Urinary bladder (tissue), 4 donors: ENCODE results near the gene CDK11A. TPM values are rescaled to one million over a fixed set of nuclear protein-coding genes. Genes with fewer than 3 reads are reported as not detected.
A peak's percentile ranks its signal among the peaks of the same experiment; 100 is the strongest.
"Not testable (repeated sequence)": the region's sequence is repeated elsewhere in the genome, so short reads cannot be mapped to it uniquely, and the experiment has no call there.

Source experiments
- DNase-seq: peaks from one replicate; pipeline ENCODE4 v3.0.0-alpha.2; 2015; ENCODE audit errors: extremely low spot score
- H3K27ac ChIP-seq: one replicate; pipeline ENCODE4 v1.5.1; 2013; ENCODE audit warnings: low read depth, mild to moderate bottlenecking, moderate library complexity
- H3K36me3 ChIP-seq: one replicate; pipeline ENCODE4 v1.6.1; 2013; ENCODE audit warnings: mild to moderate bottlenecking, moderate library complexity; ENCODE audit not compliant: insufficient read depth
- H3K4me1 ChIP-seq: one replicate; pipeline ENCODE4 v1.6.1; 2013; ENCODE audit warnings: mild to moderate bottlenecking, moderate library complexity; ENCODE audit not compliant: insufficient read depth
- H3K4me3 ChIP-seq: one replicate; pipeline ENCODE4 v1.5.1; 2013; ENCODE audit warnings: low read depth, low read length
- WGBS: extraction: QIAGEN DNeasy Blood & Tissue Kit; methylation state at CpG from one replicate; pipeline ENCODE4 v1.1.7; 2013; 5-methylcytosine and 5-hydroxymethylcytosine counted together
- polyA plus RNA-seq: library from polyadenylated mRNA; stranded (reverse); fragments of 200-250 nt; gene quantifications from one replicate; pipeline ENCODE4 v1.2.3, GENCODE V29; 2013
- total RNA-seq: library from RNA; depleted of rRNA; stranded (reverse); fragments of >200 nt; gene quantifications from one replicate; pipeline ENCODE4 v1.2.3, GENCODE V29; 2014
- donor health status: healthy with polysubstance abuse.
- donor health status: healthy.

Gene CDK11A
- total and polyA plus RNA-seq, 2 donors: 15.2 to 20.2 TPM

GRCh38 chr1:1662830-1663560 is 61.2 kb downstream of the CDK11A start:
- H3K36me3 ChIP-seq, H3K27ac ChIP-seq, H3K4me3 ChIP-seq, DNase-seq, H3K4me1 ChIP-seq: not testable (repeated sequence)
- 70% methylated on average over 15 of the region's 15 CpGs for WGBS

GRCh38 chr1:1662392-1662791 is 61.8 kb downstream of the CDK11A start:
- not testable (repeated sequence) for H3K27ac ChIP-seq, H3K36me3 ChIP-seq, DNase-seq, H3K4me3 ChIP-seq, H3K4me1 ChIP-seq
- WGBS: 71% methylated on average over 9 of the region's 9 CpGs

DNA sequence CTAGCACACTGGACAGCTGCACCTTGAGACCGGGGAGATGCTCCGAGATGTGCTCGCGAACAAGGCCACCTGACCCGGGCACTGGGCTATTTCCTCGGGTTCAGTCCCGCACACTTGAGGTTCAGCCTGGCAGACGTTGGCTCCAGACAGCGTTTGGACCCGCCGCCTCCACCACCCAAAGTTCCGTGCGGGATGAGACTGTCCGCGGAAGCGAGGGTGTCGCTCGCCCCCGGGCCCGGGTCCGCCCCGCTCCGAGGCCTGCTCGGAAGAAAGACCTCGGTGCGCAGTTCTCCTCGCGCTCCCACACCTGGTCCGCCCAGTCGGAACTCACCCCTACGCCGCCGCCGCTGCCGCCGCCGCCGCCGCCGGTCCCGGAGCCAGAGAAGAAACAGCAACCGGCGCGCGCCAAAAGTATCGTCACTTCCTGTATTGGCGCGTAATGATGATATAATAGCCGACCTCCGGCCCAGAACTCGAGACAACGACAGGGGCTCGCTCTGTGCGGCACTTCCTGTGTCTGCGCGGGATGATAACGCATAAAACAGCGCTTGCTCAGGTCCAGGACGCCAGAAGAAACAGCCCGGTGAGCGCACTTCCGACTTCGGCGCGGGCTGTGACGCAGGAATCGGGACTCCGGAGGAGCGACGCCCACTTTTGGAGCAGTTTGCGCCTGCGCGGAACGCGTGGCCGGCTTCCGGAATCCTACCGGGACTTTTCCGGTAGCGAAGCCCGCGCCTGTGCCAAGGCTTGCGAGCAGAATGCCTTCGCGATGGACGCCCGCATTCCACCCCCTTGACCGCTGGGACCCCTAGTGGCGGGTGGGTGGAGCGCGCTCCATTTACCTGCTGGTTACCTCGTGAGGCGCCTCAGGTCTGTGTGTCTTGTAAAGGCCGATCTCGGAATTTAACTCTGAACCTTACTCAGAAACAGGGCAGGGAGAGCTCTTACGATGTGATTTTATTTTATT is 65.3 kb downstream of the CDK11A start, which contains the start of gene CDK11B:
TSS of gene CDK11B (minus strand) at position 422 of the 967 bp plus-strand sequence. CDS start 1,519 bp downstream, outside the sequence.
- Histone ChIP-seq H3K4me3 (peak within 1 kb of the TSS; percentile 37), H3K27ac (peak within 1 kb of the TSS; percentile 92)
- under 1% methylated on average over 67 of the region's 96 CpGs for WGBS
- not testable (repeated sequence) for H3K4me1 ChIP-seq, H3K36me3 ChIP-seq
- peak; percentile 86 for DNase-seq

Other genes with a start within 250 kb of the CDK11A start
- gene ATAD3A, start 212.2 kb downstream of the CDK11A start, total RNA-seq: 7.1 TPM
- gene ATAD3A, start 212.2 kb downstream of the CDK11A start, polyA plus RNA-seq: 18.8 TPM
- gene TMEM240, start 183.7 kb downstream of the CDK11A start, total RNA-seq: 6.7 TPM
- gene TMEM240, start 183.7 kb downstream of the CDK11A start, polyA plus RNA-seq: 31.0 TPM
- 38.5 TPM for gene SSU72, start 149.5 kb downstream of the CDK11A start, total RNA-seq
- gene SSU72, start 149.5 kb downstream of the CDK11A start, polyA plus RNA-seq: 83.5 TPM
- 0.58 TPM for gene FNDC10, start 124.2 kb downstream of the CDK11A start, total RNA-seq
- gene FNDC10, start 124.2 kb downstream of the CDK11A start, polyA plus RNA-seq: 2.2 TPM
- gene MIB2, start 108.9 kb downstream of the CDK11A start, total RNA-seq: 20.9 TPM
- gene MIB2, start 108.9 kb downstream of the CDK11A start, polyA plus RNA-seq: 74.5 TPM
- gene MMP23B, start 92.2 kb downstream of the CDK11A start, total RNA-seq: 45.6 TPM
- 35.7 TPM for gene MMP23B, start 92.2 kb downstream of the CDK11A start, polyA plus RNA-seq
- gene CDK11B, start 65.4 kb downstream of the CDK11A start, total RNA-seq: 6.5 TPM
- 44.5 TPM for gene CDK11B, start 65.4 kb downstream of the CDK11A start, polyA plus RNA-seq
- gene SLC35E2B, start 31.6 kb downstream of the CDK11A start, total RNA-seq: 29.9 TPM
- 34.5 TPM for gene SLC35E2B, start 31.6 kb downstream of the CDK11A start, polyA plus RNA-seq
- 28.0 TPM for gene NADK, start 54.1 kb upstream of the CDK11A start, total RNA-seq
- 57.9 TPM for gene NADK, start 54.1 kb upstream of the CDK11A start, polyA plus RNA-seq
- 123 TPM for gene GNB1, start 166.7 kb upstream of the CDK11A start, total RNA-seq
- 200 TPM for gene GNB1, start 166.7 kb upstream of the CDK11A start, polyA plus RNA-seq
- gene CALML6, start 190.9 kb upstream of the CDK11A start, total RNA-seq: 0.37 TPM
- gene CALML6, start 190.9 kb upstream of the CDK11A start, polyA plus RNA-seq: 0.22 TPM
- not detected for gene TMEM52, start 194.9 kb upstream of the CDK11A start, total RNA-seq
- gene TMEM52, start 194.9 kb upstream of the CDK11A start, polyA plus RNA-seq: 1.0 TPM